GM18498 (cell line): Measurements from ENCODE around the gene HSPA1L.
A peak's percentile ranks its signal among the peaks of the same experiment; 100 is the strongest.
"Not testable (repeated sequence)": the region's sequence is repeated elsewhere in the genome, so short reads cannot be mapped to it uniquely, and the experiment has no call there.

ENCODE experiments used
- ATAC-seq: cut with Tn5 transposase; IDR thresholded peaks from one replicate; pipeline ENCODE4 v1.9.1; 2021; ENCODE audit warnings: mild to moderate bottlenecking, moderate library complexity; ENCODE audit not compliant: unreplicated experiment

HSPA1L gene

GRCh38 chr6:31837369-31838113, 22.5 kb upstream of the HSPA1L start:
- no peak for ATAC-seq

DNA sequence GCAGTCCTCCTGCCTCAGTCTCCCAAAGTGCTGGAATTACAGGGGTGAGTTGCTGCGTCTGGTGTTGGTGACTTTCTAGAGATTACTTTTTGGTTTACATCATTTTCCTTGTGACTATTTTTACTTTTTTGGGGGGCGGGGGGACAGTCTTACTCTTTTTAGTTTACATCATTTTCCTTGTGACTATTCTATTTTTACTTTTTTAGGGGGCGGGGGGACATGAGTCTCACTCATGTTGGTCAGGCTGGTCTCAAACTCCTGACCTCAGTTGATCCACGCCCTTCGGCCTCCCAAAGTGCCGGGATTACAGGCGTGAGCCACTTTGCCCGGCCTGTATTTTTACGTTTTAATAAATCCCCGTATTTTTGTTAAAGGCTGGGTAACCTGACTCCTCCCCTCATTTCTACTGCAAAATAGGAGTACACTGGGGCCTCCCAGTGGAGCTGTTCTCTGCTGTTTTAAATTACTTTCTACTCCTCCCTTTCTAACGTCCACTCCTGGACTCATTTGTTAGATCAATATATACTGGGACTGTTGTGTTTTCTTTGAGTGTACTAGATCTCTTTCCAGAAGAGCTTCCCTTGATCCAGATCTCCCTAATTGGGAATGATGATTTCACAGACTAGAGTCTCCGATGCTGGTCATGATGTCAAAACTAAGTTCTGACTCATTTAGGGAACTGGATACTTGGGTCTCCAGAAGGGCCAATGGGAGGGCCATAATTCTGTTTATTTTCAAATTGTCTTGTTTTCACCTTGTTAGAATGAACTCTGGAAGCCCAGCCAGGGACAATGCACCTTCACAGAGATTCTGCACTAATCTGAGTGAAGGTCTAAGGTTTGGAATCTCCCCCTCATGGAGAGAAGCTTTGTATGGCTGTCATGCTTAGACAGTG, 21.6 kb upstream of the HSPA1L start:
- no peak for ATAC-seq

GRCh38 chr6:31836047-31836473, 21.0 kb upstream of the HSPA1L start:
- ATAC-seq: no peak

GRCh38 chr6:31834367-31835250, 19.5 kb upstream of the HSPA1L start:
- ATAC-seq: peak; percentile 45

DNA sequence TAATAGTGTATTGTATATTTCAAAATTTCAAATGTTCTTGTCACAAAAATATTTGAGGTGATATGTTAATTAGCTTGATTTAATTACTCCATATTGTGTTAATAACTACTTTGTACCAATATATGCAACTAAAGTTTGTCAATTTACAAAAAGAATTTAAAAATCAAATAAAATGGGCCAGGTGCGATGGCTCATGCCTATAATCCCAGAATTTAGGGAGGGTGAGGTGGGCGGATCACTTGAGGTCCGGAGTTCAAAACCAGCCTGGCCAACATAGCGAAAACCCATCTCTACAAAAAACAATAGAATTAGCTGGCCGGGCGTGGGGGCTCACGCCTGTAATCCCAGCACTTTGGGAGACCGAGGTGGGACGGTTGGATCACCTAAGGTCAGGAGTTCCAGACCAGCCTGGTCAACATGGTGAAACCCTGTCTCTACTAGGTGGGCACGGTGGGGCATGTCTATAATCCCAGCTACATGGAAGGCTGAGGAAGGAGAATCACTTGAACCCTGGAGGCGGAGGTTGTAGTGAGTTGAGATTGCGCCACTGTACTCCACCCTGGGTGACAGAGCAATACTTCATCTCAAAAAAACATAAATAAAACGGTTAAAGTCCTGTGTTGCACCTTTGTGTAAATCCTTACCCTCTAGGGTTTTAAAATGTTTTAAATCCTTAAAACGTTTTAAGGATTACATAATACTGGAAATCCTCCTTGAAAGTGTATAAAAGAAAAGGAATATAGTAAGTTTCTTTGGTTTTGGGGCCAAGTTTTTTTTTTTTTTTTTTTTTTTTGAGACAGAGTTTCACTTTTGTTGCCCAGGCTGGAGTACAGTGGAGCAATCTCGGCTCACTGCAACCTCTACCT, 16.5 kb upstream of the HSPA1L start:
- no peak for ATAC-seq

DNA sequence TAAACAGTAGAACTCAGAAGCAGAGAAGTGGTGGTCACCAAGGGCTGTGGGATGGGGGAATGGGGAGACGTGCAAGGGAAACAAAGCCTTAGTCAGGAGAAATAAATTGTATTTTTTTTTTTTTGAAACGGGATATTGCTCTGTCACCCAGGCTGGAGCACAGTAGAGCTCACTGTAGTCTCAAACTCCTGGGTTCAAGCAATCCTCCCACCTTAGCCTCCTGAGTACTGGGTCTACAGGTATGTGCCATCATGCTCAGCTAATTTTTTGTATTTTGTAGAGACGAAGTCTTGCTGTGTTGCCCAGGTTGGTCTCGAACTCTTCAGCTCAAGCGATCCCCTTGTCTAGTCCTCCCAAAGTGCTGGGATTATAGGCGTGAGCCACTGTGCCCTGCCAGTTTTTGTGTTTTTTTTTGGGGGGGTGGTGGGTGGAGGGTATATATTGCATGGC, 15.8 kb upstream of the HSPA1L start:
- no peak for ATAC-seq

- ATAC-seq: no peak
Measured at GRCh38 chr6:31829633-31830283, 14.7 kb upstream of the HSPA1L start.

- peak; percentile 68 for ATAC-seq
Measured at GRCh38 chr6:31827286-31828079, 12.4 kb upstream of the HSPA1L start, which contains the start of gene HSPA1B. TSS of gene HSPA1B (plus strand) at chr6:31827738. CDS start at chr6:31827951, 213 bp downstream.

DNA sequence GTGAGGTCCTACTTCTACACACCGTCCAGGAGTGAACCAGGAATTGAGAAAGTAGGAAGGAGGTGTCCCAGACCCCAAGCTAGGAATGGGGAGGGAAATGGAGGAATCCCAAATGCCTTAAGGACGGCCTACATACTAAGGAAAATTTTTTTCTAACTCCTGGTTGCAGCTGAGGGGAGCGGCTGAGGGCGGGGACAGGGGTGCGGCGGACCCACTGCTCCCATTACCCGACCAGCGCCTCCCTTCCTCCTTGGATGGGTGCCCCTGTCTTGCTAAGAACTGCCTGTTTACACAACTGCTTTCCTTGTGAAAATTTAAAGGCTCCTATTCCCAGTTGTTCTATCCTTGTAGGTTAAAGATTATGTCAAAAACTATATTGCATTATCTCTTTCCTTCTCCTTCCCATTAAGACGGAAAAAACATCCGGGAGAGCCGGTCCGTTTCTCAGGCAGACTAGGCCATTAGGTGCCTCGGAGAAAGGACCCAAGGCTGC, 11.8 kb upstream of the HSPA1L start:
- peak; percentile 11 for ATAC-seq

GRCh38 chr6:31825553-31825952, 10.5 kb upstream of the HSPA1L start:
- no peak for ATAC-seq

DNA sequence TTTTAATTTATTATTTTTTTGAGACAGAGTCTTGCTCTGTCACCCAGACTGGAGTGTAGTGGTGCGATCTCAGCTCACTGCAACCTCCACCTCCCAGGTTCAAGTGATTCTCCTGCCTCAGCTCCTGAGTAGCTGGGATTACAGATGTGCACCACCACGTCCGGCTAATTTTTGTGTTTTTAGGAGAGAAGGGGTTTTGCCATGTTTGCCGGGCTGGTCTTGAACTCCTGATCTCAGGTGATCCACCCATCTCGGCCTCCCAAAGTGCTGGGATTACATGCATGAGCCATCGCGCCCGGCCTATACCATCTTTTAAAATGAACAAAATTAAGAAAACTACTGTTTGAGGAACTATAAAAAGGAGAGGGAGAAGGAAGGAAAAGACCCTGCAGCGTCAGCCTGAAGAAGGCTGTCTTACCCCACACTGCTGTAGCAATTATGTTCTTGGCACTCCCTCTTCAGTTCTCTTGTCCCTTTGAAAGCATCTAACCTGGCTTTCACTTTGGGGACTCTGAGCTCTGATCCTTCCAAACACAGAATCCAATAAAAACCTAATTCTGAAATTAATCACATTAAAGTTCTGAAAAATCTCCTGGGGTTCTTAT, 8.6 kb upstream of the HSPA1L start:
- not testable (repeated sequence) for ATAC-seq

DNA sequence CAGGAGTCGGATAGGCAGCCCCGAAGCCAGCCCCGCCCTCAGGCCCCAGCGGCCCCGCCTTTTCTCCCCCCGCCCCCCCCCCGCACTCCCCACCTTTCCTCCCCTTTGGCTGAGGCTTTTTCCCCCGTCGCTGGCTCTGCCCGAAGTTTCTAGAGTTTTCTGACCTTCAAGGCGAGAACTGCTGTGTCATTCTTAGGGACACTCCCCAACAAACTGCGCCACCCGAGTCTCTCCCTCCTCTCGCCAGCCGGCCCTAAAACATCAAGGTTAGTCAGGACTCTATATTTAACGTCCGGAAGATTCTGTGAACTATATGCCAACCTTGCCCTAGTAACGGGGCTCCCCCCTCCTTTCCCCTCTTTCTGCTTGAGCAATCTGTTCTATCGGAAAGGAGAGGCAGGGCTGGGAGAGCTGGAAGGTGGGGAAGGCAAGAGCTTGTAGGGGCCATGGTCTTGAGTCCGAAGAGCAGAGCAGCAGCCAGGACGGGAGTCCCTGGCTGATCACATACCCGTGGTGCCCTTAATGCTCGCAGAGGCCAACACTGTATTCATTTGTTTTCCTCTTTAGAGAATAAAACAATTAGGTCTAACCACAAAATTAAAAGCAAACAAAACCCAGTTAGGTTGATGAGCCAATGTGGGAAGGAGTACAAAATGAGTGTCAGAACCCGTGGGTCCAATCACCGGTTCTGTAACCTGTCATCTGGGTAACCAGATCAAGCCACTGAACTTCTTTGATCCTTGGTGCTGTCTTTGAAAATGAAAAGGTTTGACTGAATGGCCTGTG, 7.1 kb upstream of the HSPA1L start:
- ATAC-seq: peak; percentile 40

- ATAC-seq: peak; percentile 43
Measured at GRCh38 chr6:31821301-31822035, 6.4 kb upstream of the HSPA1L start.

- not testable (repeated sequence) for ATAC-seq
Measured at GRCh38 chr6:31820399-31820798, 5.3 kb upstream of the HSPA1L start.

- ATAC-seq: no peak
Measured at GRCh38 chr6:31819871-31820299, 4.8 kb upstream of the HSPA1L start.

- not testable (repeated sequence) for ATAC-seq
Measured at GRCh38 chr6:31817929-31818511, 2.9 kb upstream of the HSPA1L start.
